H9 (cell line): ENCODE measurements around the gene TMEM38A. TPM values are rescaled to one million over a fixed set of nuclear protein-coding genes. Genes with fewer than 3 reads are reported as not detected.

Experiments
- DNase-seq: peaks from one replicate; pipeline ENCODE4 v3.0.0-alpha.2; 2017
- H2AFZ ChIP-seq: one replicate; pipeline ENCODE4 v1.6.1; 2013; ENCODE audit warnings: mild to moderate bottlenecking, low read length, control low read depth, moderate library complexity
- H2AK5ac ChIP-seq: 2 replicates; pipeline ENCODE4 v1.6.1; 2013; ENCODE audit warnings: low read length, control low read depth, mixed read lengths; ENCODE audit not compliant: insufficient read length
- H2BK120ac ChIP-seq: one replicate; pipeline ENCODE4 v1.6.1; 2013; ENCODE audit warnings: low read depth, mild to moderate bottlenecking, low read length, control low read depth, inconsistent platforms; ENCODE audit not compliant: poor library complexity, severe bottlenecking
- H2BK12ac ChIP-seq: 2 replicates; pipeline ENCODE4 v1.6.1; 2013; ENCODE audit warnings: low read length, control low read depth, mixed read lengths, low read depth; ENCODE audit not compliant: insufficient read length
- H2BK15ac ChIP-seq: 2 replicates; pipeline ENCODE4 v1.6.1; 2013; ENCODE audit warnings: low read depth, low read length, control low read depth
- H2BK20ac ChIP-seq: one replicate; pipeline ENCODE4 v1.6.1; 2013; ENCODE audit warnings: low read depth, mild to moderate bottlenecking, low read length, control low read depth, inconsistent platforms; ENCODE audit not compliant: poor library complexity, severe bottlenecking
- H2BK5ac ChIP-seq: 2 replicates; pipeline ENCODE4 v1.6.1; 2013; ENCODE audit warnings: low read length, control low read depth, mixed read lengths; ENCODE audit not compliant: insufficient read length
- H3K14ac ChIP-seq: 2 replicates; pipeline ENCODE4 v1.6.1; 2013; ENCODE audit warnings: low read length, control low read depth; ENCODE audit not compliant: insufficient read depth
- H3K18ac ChIP-seq: 2 replicates; pipeline ENCODE4 v1.6.1; 2013; ENCODE audit warnings: low read depth, mild to moderate bottlenecking, mixed read lengths, low read length, control low read depth; ENCODE audit not compliant: insufficient read length
- H3K23ac ChIP-seq: 2 replicates; pipeline ENCODE4 v1.6.1; 2013; ENCODE audit warnings: low read length, control low read depth, mixed read lengths, low read depth; ENCODE audit not compliant: insufficient read length
- H3K23me2 ChIP-seq: 2 replicates; pipeline ENCODE4 v1.6.1; 2013; ENCODE audit warnings: low read depth, mild to moderate bottlenecking, mixed read lengths, low read length, control low read depth; ENCODE audit not compliant: insufficient read length, poor library complexity, severe bottlenecking
- H3K27ac ChIP-seq: 2 replicates; pipeline ENCODE4 v1.5.1; 2013; ENCODE audit warnings: low read length, control low read depth, mixed read lengths, low read depth; ENCODE audit not compliant: insufficient read length
- H3K27me3 ChIP-seq: 2 replicates; pipeline ENCODE4 v1.6.1; 2013; ENCODE audit warnings: low read length, control low read depth, inconsistent platforms; ENCODE audit not compliant: insufficient read depth
- H3K4ac ChIP-seq: 2 replicates; pipeline ENCODE4 v1.6.1; 2013; ENCODE audit warnings: low read depth, mild to moderate bottlenecking, control low read depth, inconsistent platforms, low read length, moderate library complexity
- H3K4me1 ChIP-seq: 2 replicates; pipeline ENCODE4 v1.6.1; 2013; ENCODE audit warnings: low read length, control low read depth, inconsistent platforms; ENCODE audit not compliant: insufficient read depth
- H3K4me2 ChIP-seq: 2 replicates; pipeline ENCODE4 v1.6.1; 2013; ENCODE audit warnings: low read length, control low read depth, mixed read lengths; ENCODE audit not compliant: insufficient read length, insufficient read depth
- H3K56ac ChIP-seq: 2 replicates; pipeline ENCODE4 v1.6.1; 2013; ENCODE audit warnings: low read depth, mild to moderate bottlenecking, mixed read lengths, low read length, control low read depth; ENCODE audit not compliant: insufficient read length
- H3K79me1 ChIP-seq: 2 replicates; pipeline ENCODE4 v1.6.1; 2013; ENCODE audit warnings: low read depth, mild to moderate bottlenecking, moderate library complexity, low read length, control low read depth, inconsistent platforms; ENCODE audit not compliant: insufficient read depth, poor library complexity, severe bottlenecking
- H3K79me2 ChIP-seq: 2 replicates; pipeline ENCODE4 v1.6.1; 2013; ENCODE audit warnings: low read length, control low read depth, inconsistent platforms; ENCODE audit not compliant: insufficient read depth
- H3K9ac ChIP-seq: 2 replicates; pipeline ENCODE4 v1.6.1; 2013; ENCODE audit warnings: low read length, control low read depth, mixed read lengths; ENCODE audit not compliant: insufficient read length; ENCODE audit errors: extremely low read depth
- H3K9me3 ChIP-seq: one replicate; pipeline ENCODE4 v1.6.1; 2013; ENCODE audit warnings: low read depth, low read length, inconsistent platforms; ENCODE audit not compliant: control insufficient read depth
- H3T11ph ChIP-seq: one replicate; pipeline ENCODE4 v1.6.1; 2013; ENCODE audit warnings: mild to moderate bottlenecking, low read length, control low read depth, inconsistent platforms
- H4K20me1 ChIP-seq: one replicate; pipeline ENCODE4 v1.6.1; 2013; ENCODE audit not compliant: control insufficient read depth, insufficient read length, insufficient read depth
- H4K5ac ChIP-seq: 2 replicates; pipeline ENCODE4 v1.6.1; 2013; ENCODE audit warnings: low read depth, mild to moderate bottlenecking, mixed read lengths, low read length, control low read depth; ENCODE audit not compliant: insufficient read length
- H4K8ac ChIP-seq: replicated peaks from 2 replicates; pipeline ENCODE4 v1.6.1; 2013; ENCODE audit warnings: low read length, control low read depth, mixed read lengths, low read depth; ENCODE audit not compliant: insufficient read length
- H4K91ac ChIP-seq: 2 replicates; pipeline ENCODE4 v1.6.1; 2013; ENCODE audit warnings: low read depth, mild to moderate bottlenecking, moderate library complexity, mixed read lengths, low read length, control low read depth; ENCODE audit not compliant: insufficient read length
- H3K27ac Mint-ChIP-seq, 3 experiments: 2 replicates in 2 of 3; 3 replicates in 1 of 3; pipeline ENCODE4 v1.8.0; 2020 to 2021; ENCODE audit warnings: mixed read lengths in 3 of 3, mild to moderate bottlenecking in 1 of 3, moderate library complexity in 1 of 3
- H3K27me3 Mint-ChIP-seq: 2 replicates; pipeline ENCODE4 v1.8.0; 2021; ENCODE audit warnings: low read depth, mild to moderate bottlenecking, moderate library complexity, mixed read lengths
- H3K36me3 Mint-ChIP-seq, 3 experiments: 2 replicates in 2 of 3; 3 replicates in 1 of 3; pipeline ENCODE4 v1.8.0; 2020 to 2021; ENCODE audit warnings: low read depth in 3 of 3, mixed read lengths in 3 of 3; ENCODE audit not compliant: insufficient read depth in 1 of 3
- H3K4me1 Mint-ChIP-seq, 2 experiments: 2 replicates each; pipeline ENCODE4 v1.8.0; 2020; ENCODE audit warnings: mixed read lengths in 2 of 2
- H3K4me3 Mint-ChIP-seq, 2 experiments: 2 replicates in 1 of 2; 3 replicates in 1 of 2; pipeline ENCODE4 v1.8.0; 2020 to 2021; ENCODE audit warnings: mild to moderate bottlenecking in 2 of 2, mixed read lengths in 2 of 2, moderate library complexity in 1 of 2
- H3K9me3 Mint-ChIP-seq, 2 experiments: 2 replicates in 1 of 2; 3 replicates in 1 of 2; pipeline ENCODE4 v1.8.0; 2020; ENCODE audit warnings: mild to moderate bottlenecking in 2 of 2, mixed read lengths in 2 of 2, moderate library complexity in 1 of 2
- CTCF ChIP-seq: fragments of 200-600 bp; sonication (generic); conservative IDR thresholded peaks from 3 replicates; pipeline ENCODE4 v1.8.0; 2021; ENCODE audit warnings: antibody characterized with exemption, mild to moderate bottlenecking
- WGBS: extraction: QIAGEN DNeasy Blood & Tissue Kit; methylation state at CpG from one replicate; pipeline ENCODE4 v1.1.7; 2013; ENCODE audit warnings: missing lambda C conversion rate, low lambda C conversion rate, mixed read lengths; ENCODE audit not compliant: insufficient read length; ENCODE audit errors: extremely low coverage; 5-methylcytosine and 5-hydroxymethylcytosine counted together
- total RNA-seq: library from RNA; stranded (reverse); gene quantifications from 2 replicates; pipeline ENCODE4 v1.2.1, GENCODE V29; 2021

Gene TMEM38A
- total RNA-seq, 1 experiment from 2014 or later: 7.4 TPM

DNA sequence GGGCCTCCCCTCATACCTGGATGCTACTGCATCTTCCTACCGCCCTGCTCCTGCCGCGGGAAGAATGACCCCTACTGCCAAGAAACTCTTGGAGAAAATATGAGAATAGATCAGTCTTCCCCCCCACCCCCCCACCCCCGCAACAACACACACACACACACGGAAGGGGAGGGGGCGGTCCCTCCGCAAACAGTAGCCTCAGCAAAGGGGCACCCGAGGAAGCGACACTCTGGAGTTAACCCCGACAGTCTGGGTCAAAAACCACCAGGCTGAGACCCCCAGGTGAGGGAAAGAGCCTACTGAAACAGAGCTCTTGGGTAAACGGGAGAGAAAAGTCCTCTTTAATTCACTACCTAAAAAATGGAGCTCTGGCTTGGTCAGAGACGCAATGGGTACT, 34.1 kb upstream of the TMEM38A start:
- Histone ChIP-seq H3K27me3 (no peaks in the 10 kb centered on the region), H4K91ac (no peak overlapping the region), H4K8ac (no peak overlapping the region), H3K27ac (no peak overlapping the region), H2BK120ac (no peak overlapping the region), H3K4ac (no peak overlapping the region), H3K4me1 (no peaks in the 10 kb centered on the region), H4K5ac (no peak overlapping the region), H3K23me2 (peaks cover 9% of the 10 kb centered on the region), H3K18ac (no peak overlapping the region), H2BK15ac (no peak overlapping the region), H3K4me2 (peak overlapping the region; percentile 92), H3K9ac (peak overlapping the region; percentile 73), H3K14ac (no peak overlapping the region), H2BK5ac (no peak overlapping the region), H3K56ac (no peak overlapping the region), H2AFZ (no peak overlapping the region), H2AK5ac (no peak overlapping the region), H3K9me3 (no peaks in the 10 kb centered on the region), H3K23ac (no peak overlapping the region), H4K20me1 (no peaks in the 10 kb centered on the region), H3K79me1 (peaks cover 8% of the 10 kb centered on the region), H2BK20ac (no peak overlapping the region), H3T11ph (no peak overlapping the region), H2BK12ac (no peak overlapping the region), H3K79me2 (peaks cover 41% of the 10 kb centered on the region; the same call in 1 of the 2 replicates)
- H3K4me3 Mint-ChIP-seq: peak overlapping the region; percentile 86 to 94
- peaks cover 4 to 18% (median 17%) of the 10 kb centered on the region in 3 experiments; a peak in 5 of 7 replicates for H3K36me3 Mint-ChIP-seq
- H3K4me1 Mint-ChIP-seq: peaks cover 28 to 30% of the 10 kb centered on the region in 2 experiments
- H3K9me3 Mint-ChIP-seq: no peaks in the 10 kb centered on the region
- no CpG with 5 or more reads among the region's 12 CpGs for WGBS
- no peak for TF ChIP-seq CTCF
- no peak for DNase-seq
- peak overlapping the region; percentile 64 to 94 (median 82); a peak in 5 of 7 replicates for H3K27ac Mint-ChIP-seq
- H3K27me3 Mint-ChIP-seq: no peaks in the 10 kb centered on the region
